ENCODE results near the gene CSF3R. TPM values are rescaled to one million over a fixed set of nuclear protein-coding genes. Genes with fewer than 3 reads are reported as not detected.

Gene CSF3R
- total RNA-seq (ENCODE audit: low replicate concordance): not detected in 2 replicates

GRCh38 chr1:36482724-36483388, at the start of gene CSF3R:
Gene CSF3R, minus strand, starts transcription at chr1:36482913. Its CDS starts 3,417 bp downstream, at chr1:36479496.
- no peak for TF ChIP-seq CTCF (IDR thresholded peaks at IDR 0.05; ENCODE audit: insufficient read depth, low read length)
- no peak within 1 kb of the TSS for H3K4me3 ChIP-seq (ENCODE audit: low read depth, low read length)
- DNase-seq (ENCODE audit: low read depth): no peak

GRCh38 chr1:36531833-36532232, 49.1 kb upstream of the CSF3R start:
- no peak for DNase-seq (ENCODE audit: low read depth)
- no peak for TF ChIP-seq CTCF (IDR thresholded peaks at IDR 0.05; ENCODE audit: insufficient read depth, low read length)
- H3K4me3 ChIP-seq (ENCODE audit: low read depth, low read length): no peak overlapping the region

- no peak for DNase-seq (ENCODE audit: low read depth)
- TF ChIP-seq CTCF (IDR thresholded peaks at IDR 0.05; ENCODE audit: insufficient read depth, low read length): no peak
- no peak overlapping the region for H3K4me3 ChIP-seq (ENCODE audit: low read depth, low read length)
Measured at GRCh38 chr1:36530791-36531190, 48.1 kb upstream of the CSF3R start.

- H3K4me3 ChIP-seq (ENCODE audit: low read depth, low read length): no peak overlapping the region
- no peak for DNase-seq (ENCODE audit: low read depth)
- TF ChIP-seq CTCF (IDR thresholded peaks at IDR 0.05; ENCODE audit: insufficient read depth, low read length): no peak
Measured at GRCh38 chr1:36530261-36530660, 47.5 kb upstream of the CSF3R start.

GRCh38 chr1:36529769-36530260, 47.1 kb upstream of the CSF3R start:
- no peak for DNase-seq (ENCODE audit: low read depth)
- TF ChIP-seq CTCF (IDR thresholded peaks at IDR 0.05; ENCODE audit: insufficient read depth, low read length): no peak
- H3K4me3 ChIP-seq (ENCODE audit: low read depth, low read length): no peak overlapping the region

- no peak overlapping the region for H3K4me3 ChIP-seq (ENCODE audit: low read depth, low read length)
- no peak for TF ChIP-seq CTCF (IDR thresholded peaks at IDR 0.05; ENCODE audit: insufficient read depth, low read length)
- no peak for DNase-seq (ENCODE audit: low read depth)
Measured at GRCh38 chr1:36528361-36529349, 45.9 kb upstream of the CSF3R start.

All from fibroblast of the aortic adventitia (primary cell).